Stimulated activated CD4-positive, alpha-beta T cell treated with anti-CD3 and anti-CD28 coated beads, Interleukin-4, amount 100 ng/mL, for 24 hours (primary cell): ENCODE data around the gene GKN1.
A peak's percentile ranks its signal among the peaks of the same experiment; 100 is the strongest.

Experiments
- DNase-seq: peaks from one replicate; pipeline ENCODE4 v3.0.0-alpha.2; 2020

GKN1 gene

GRCh38 chr2:69010437-69011194 is 36.2 kb downstream of the GKN1 start:
- DNase-seq, result no peak

- DNase-seq, result no peak
Observed at GRCh38 chr2:69011611-69012157, 37.2 kb downstream of the GKN1 start.

- peak; percentile 37 for DNase-seq
Observed at GRCh38 chr2:69012310-69013141, 38.1 kb downstream of the GKN1 start.

DNA sequence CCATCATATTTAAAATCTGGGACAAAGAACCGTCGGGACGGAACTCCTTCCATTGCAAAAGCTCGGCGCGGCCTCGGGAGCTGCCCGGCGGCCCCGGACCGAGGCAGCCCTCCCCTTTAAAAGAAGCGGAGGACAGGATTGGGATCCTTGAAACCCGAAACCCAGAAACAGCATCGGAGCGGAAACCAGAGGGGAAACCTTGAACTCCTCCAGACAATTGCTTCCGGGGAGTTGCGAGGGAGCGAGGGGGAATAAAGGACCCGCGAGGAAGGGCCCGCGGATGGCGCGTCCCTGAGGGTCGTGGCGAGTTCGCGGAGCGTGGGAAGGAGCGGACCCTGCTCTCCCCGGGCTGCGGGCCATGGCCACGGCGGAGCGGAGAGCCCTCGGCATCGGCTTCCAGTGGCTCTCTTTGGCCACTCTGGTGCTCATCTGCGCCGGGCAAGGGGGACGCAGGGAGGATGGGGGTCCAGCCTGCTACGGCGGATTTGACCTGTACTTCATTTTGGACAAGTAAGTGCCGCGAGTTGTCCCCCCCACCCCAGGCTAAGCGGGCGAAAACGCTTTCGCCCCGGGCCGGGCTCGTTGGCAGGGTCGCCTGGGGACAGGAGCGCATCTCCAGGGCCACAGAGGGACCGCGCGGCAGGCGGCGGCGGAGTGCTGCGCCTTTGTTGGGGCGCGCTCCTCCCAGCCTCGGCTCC is 38.9 kb downstream of the GKN1 start, which contains the start of gene ANTXR1:
ANTXR1 (plus strand) TSS at position 38 of the 698 bp plus-strand sequence; CDS start at position 359, 321 bp downstream.
- no peak for DNase-seq

- no peak for DNase-seq
Observed at GRCh38 chr2:69013840-69014821, 39.7 kb downstream of the GKN1 start.

- DNase-seq, result no peak
Observed at GRCh38 chr2:69017080-69017479, 42.6 kb downstream of the GKN1 start.

DNA sequence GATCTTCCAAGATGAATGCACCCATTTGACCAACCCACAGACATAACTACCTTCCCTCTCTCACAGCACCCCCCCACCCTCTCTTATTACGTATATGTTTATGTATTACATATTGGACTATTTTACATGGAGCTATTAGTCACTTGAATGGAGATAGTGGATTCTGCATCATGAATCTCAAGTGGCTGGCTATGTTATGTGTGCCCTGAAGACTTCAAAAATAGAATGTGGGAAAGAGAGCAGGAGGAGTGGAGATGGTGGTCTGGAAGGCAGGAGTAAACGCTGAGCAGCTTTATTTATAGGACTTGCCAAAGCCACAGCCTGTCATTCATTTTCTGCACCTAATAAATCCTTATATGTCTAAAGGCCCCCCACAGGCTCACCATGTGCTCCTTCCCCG is 43.4 kb downstream of the GKN1 start:
- DNase-seq, result no peak

GRCh38 chr2:69018678-69019095 is 44.3 kb downstream of the GKN1 start:
- DNase-seq, result no peak

- no peak for DNase-seq
Observed at GRCh38 chr2:69020496-69021426, 46.3 kb downstream of the GKN1 start.

GRCh38 chr2:69021727-69022126 is 47.3 kb downstream of the GKN1 start:
- no peak for DNase-seq

- no peak for DNase-seq
Observed at GRCh38 chr2:69022548-69022947, 48.1 kb downstream of the GKN1 start.

GRCh38 chr2:69023236-69023635 is 48.8 kb downstream of the GKN1 start:
- DNase-seq, result no peak

DNA sequence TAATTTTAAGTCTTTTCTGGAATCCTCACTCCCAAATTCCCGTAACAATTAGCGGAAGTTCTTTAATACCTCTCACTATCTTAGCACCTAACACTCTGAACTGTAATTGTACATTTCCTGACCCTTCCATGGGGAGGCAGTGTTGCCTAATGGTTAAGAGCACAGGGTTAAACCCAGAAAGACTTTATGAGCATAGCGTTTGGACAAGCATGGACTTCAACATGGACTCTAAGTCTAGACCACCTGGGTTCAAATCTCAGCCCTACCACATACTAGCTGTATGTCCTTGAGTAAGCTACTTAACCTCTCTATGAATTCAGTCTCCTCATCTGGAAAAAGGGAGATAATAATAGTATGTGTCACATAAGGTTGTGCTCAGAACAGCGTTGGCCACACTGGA is 51.6 kb downstream of the GKN1 start:
- peak; percentile 10 for DNase-seq

DNA sequence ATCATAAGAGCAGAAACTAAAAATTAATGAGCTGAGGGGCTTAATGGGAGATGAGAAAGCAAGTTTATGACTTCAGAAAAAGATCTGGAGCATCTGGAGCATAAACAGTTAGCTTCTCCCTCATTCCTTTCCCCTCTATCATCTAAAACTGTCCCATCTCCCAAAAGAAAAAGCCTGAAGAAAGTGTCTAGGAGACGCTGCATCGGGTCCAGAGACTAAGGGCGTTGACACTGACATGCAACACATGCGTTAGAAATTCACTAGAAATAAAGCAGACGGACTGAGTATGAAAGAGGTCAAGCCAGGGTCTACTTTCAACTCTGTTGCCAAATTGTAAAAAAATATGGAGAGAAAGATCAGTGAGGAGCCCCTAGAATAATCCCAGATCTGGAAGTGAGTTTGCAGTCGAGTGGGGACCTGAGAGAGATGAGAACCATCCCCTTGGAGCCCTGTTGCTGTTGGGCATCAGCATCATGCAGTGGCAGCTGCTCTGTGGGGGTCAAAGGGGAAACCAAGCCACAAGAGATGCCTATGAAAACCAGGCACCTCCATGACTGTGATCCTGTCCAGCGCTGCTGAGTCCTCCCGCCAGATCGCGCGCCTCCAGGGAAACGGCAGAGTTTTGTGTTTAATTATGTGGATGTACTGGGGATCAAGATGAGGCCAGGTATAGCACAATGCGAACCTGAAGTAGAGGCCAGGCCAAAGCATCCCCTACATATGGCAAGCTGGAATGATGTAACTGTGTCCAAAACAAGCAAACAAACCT is 52.4 kb downstream of the GKN1 start:
- DNase-seq, result no peak
